DMS 273 treated with DMSO at 0.1 percent for 48 hours (cell line): ENCODE results near the gene WNK2.

Source experiments
- DNase-seq: peaks from one replicate; lab custom pipeline; 2025; lab: John Stamatoyannopoulos, UW

Gene WNK2

GRCh38 chr9:93185266-93186214 is 1.6 kb downstream of the WNK2 start:
- no peak for DNase-seq

GRCh38 chr9:93186215-93186945 is 2.4 kb downstream of the WNK2 start:
- no peak for DNase-seq

GRCh38 chr9:93187047-93187446 is 3.1 kb downstream of the WNK2 start:
- DNase-seq, result no peak

GRCh38 chr9:93187574-93187973 is 3.6 kb downstream of the WNK2 start:
- no peak for DNase-seq

- no peak for DNase-seq
These were observed 4.8 kb downstream of the WNK2 start for GRCh38 chr9:93188426-93189368.

- no peak for DNase-seq
These were observed 5.6 kb downstream of the WNK2 start for GRCh38 chr9:93189369-93190132.

- DNase-seq, result no peak
These were observed 6.2 kb downstream of the WNK2 start for GRCh38 chr9:93190133-93190525.

- DNase-seq, result no peak
These were observed 6.9 kb downstream of the WNK2 start for GRCh38 chr9:93190656-93191353.

- no peak for DNase-seq
These were observed 7.4 kb downstream of the WNK2 start for GRCh38 chr9:93191354-93191660.

GRCh38 chr9:93192721-93193387 is 8.9 kb downstream of the WNK2 start:
- no peak for DNase-seq

- no peak for DNase-seq
These were observed 9.7 kb downstream of the WNK2 start for GRCh38 chr9:93193388-93194220.

- no peak for DNase-seq
These were observed 10.3 kb downstream of the WNK2 start for GRCh38 chr9:93194221-93194625.

- DNase-seq, result no peak
These were observed 10.7 kb downstream of the WNK2 start for GRCh38 chr9:93194641-93195040.

- DNase-seq, result no peak
These were observed 12.4 kb downstream of the WNK2 start for GRCh38 chr9:93196096-93197055.

GRCh38 chr9:93197670-93198069 is 13.7 kb downstream of the WNK2 start:
- no peak for DNase-seq

GRCh38 chr9:93198117-93198837 is 14.3 kb downstream of the WNK2 start:
- DNase-seq, result no peak

- DNase-seq, result no peak
These were observed 15.1 kb downstream of the WNK2 start for GRCh38 chr9:93198838-93199625.
